ENCODE results near the gene CARNS1.

DNA sequence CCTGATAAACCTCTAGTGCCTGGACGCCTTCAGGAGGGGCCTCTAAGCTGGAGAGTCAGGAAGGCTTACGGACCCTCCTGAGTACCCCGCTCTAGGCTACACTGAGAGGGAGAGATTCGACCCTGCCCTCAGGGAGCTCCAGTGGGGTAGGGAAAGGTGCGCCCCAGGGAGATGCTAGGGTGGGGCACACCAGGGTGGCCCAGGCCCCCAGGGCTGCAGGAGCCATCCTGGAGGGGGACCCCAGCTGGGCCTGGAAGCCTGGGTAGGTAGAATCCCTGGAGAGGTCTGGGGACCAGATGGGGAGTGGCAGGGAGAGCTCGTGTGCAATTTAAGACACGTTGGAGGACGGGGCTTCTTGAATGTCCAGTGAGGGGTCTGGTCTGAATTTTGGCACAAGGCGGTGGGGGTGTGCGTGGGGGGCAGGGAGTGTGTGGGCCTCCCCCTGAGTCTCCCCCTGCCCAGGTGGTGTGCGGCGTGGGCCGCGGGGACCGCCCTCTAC, 4.7 kb downstream of the CARNS1 start:
- TF ChIP-seq POLR2AphosphoS5 (IDR thresholded peaks at IDR 0.05), result no peak
- TF ChIP-seq, protein P1, sequence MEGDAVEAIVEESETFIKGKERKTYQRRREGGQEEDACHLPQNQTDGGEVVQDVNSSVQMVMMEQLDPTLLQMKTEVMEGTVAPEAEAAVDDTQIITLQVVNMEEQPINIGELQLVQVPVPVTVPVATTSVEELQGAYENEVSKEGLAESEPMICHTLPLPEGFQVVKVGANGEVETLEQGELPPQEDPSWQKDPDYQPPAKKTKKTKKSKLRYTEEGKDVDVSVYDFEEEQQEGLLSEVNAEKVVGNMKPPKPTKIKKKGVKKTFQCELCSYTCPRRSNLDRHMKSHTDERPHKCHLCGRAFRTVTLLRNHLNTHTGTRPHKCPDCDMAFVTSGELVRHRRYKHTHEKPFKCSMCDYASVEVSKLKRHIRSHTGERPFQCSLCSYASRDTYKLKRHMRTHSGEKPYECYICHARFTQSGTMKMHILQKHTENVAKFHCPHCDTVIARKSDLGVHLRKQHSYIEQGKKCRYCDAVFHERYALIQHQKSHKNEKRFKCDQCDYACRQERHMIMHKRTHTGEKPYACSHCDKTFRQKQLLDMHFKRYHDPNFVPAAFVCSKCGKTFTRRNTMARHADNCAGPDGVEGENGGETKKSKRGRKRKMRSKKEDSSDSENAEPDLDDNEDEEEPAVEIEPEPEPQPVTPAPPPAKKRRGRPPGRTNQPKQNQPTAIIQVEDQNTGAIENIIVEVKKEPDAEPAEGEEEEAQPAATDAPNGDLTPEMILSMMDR (IDR thresholded peaks at IDR 0.05), result no peak

All from upper lobe of left lung (tissue), 4 donors.